Activated CD8-positive, alpha-beta memory T cell treated with anti-CD3 and anti-CD28 coated beads, Interleukin-2, amount 50 U/mL, for 24 hours (primary cell): ENCODE measurements around the gene CYTH3.

Experiments used
- DNase-seq: peaks from one replicate; pipeline ENCODE4 v3.0.0-alpha.2; 2020; ENCODE audit errors: extremely low read depth

CYTH3 gene

GRCh38 chr7:6279937-6280336 is 7.5 kb upstream of the CYTH3 start:
- DNase-seq = no peak

- no peak for DNase-seq
These were observed 6.9 kb upstream of the CYTH3 start for GRCh38 chr7:6279341-6279740.

- DNase-seq = no peak
These were observed 6.4 kb upstream of the CYTH3 start for GRCh38 chr7:6278749-6279310.

GRCh38 chr7:6277476-6277875 is 5.1 kb upstream of the CYTH3 start:
- DNase-seq = no peak

- no peak for DNase-seq
These were observed 4.5 kb upstream of the CYTH3 start for GRCh38 chr7:6276911-6277408.

GRCh38 chr7:6274743-6275142 is 2.3 kb upstream of the CYTH3 start:
- no peak for DNase-seq

GRCh38 chr7:6273917-6274630 is 1.6 kb upstream of the CYTH3 start:
- DNase-seq = no peak

GRCh38 chr7:6273380-6273837 is 985 bp upstream of the CYTH3 start:
- no peak for DNase-seq

GRCh38 chr7:6271694-6272440 is 557 bp downstream of the CYTH3 start:
- no peak for DNase-seq

GRCh38 chr7:6271060-6271658 is 1.3 kb downstream of the CYTH3 start:
- no peak for DNase-seq

- DNase-seq = no peak
These were observed 2.9 kb downstream of the CYTH3 start for GRCh38 chr7:6269527-6269926.

- DNase-seq = no peak
These were observed 3.5 kb downstream of the CYTH3 start for GRCh38 chr7:6268907-6269306.

GRCh38 chr7:6268023-6268900 is 4.2 kb downstream of the CYTH3 start:
- no peak for DNase-seq

GRCh38 chr7:6266699-6267098 is 5.7 kb downstream of the CYTH3 start:
- no peak for DNase-seq

- DNase-seq = no peak
These were observed 10.2 kb downstream of the CYTH3 start for GRCh38 chr7:6262221-6262620.

- DNase-seq = no peak
These were observed 10.7 kb downstream of the CYTH3 start for GRCh38 chr7:6261699-6262098.

GRCh38 chr7:6260291-6261187 is 11.9 kb downstream of the CYTH3 start:
- no peak for DNase-seq

- no peak for DNase-seq
These were observed 13.2 kb downstream of the CYTH3 start for GRCh38 chr7:6259257-6259656.

GRCh38 chr7:6258440-6259182 is 13.8 kb downstream of the CYTH3 start:
- DNase-seq = no peak

- DNase-seq = no peak
These were observed 14.7 kb downstream of the CYTH3 start for GRCh38 chr7:6257675-6258074.
